Transverse colon (tissue), 4 donors: ENCODE measurements around the gene INTS3. TPM values are rescaled to one million over a fixed set of nuclear protein-coding genes. Genes with fewer than 3 reads are reported as not detected.

Experiments
- DNase-seq: peaks from one replicate; pipeline ENCODE4 v3.0.0-alpha.2; 2019
- H3K27ac ChIP-seq, 4 donors: fragments of 200-600 bp; sonication (generic); 2 replicates each; pipeline ENCODE4 v1.5.1; 2016 to 2018; ENCODE audit warnings: inconsistent platforms in 4 of 4
- H3K27me3 ChIP-seq: fragments of 200-600 bp; sonication (generic); 2 replicates; pipeline ENCODE4 v1.5.1; 2017; ENCODE audit warnings: inconsistent platforms
- H3K36me3 ChIP-seq, 4 donors: fragments of 200-600 bp; sonication (generic); 2 replicates each; pipeline ENCODE4 v1.5.1; 2017 to 2019; ENCODE audit warnings: inconsistent platforms in 4 of 4
- H3K4me1 ChIP-seq, 4 donors: fragments of 200-600 bp; sonication (generic); 2 replicates each; pipeline ENCODE4 v1.5.1; 2017 to 2020; ENCODE audit warnings: inconsistent platforms in 4 of 4
- H3K4me3 ChIP-seq, 4 donors: fragments of 200-600 bp; sonication (generic); 1 replicate in 1 of 4; 2 replicates in 3 of 4; pipeline versions ENCODE4 v1.5.1 to v1.6.1; 2017 to 2019; ENCODE audit warnings: inconsistent platforms in 4 of 4
- H3K9me3 ChIP-seq, 2 donors: fragments of 200-600 bp; sonication (generic); 2 replicates each; pipeline ENCODE4 v1.5.1; 2017 to 2019; ENCODE audit warnings: inconsistent platforms in 2 of 2
- CTCF ChIP-seq, 5 experiments: fragments of 200-600 bp in 3 of 5; fragments of 450-650 bp in 2 of 5; sonication (generic) in 3 of 5; IDR thresholded peaks; 1 replicate in 2 of 5; 2 replicates in 3 of 5; pipeline ENCODE4 v1.5.1; 2016 to 2017; ENCODE audit warnings: antibody characterized with exemption in 5 of 5, inconsistent platforms in 3 of 5, mild to moderate bottlenecking in 2 of 5, moderate library complexity in 1 of 5
- EP300 ChIP-seq: sonication (generic); formaldehyde crosslinking; IDR thresholded peaks from one replicate; pipeline ENCODE4 v1.6.1; 2017; ENCODE audit warnings: antibody characterized with exemption, low read depth
- POLR2A ChIP-seq: fragments of 450-650 bp; IDR thresholded peaks from one replicate; pipeline ENCODE4 v1.6.1; 2016; ENCODE audit warnings: antibody characterized with exemption, mild to moderate bottlenecking, moderate library complexity
- POLR2AphosphoS5 ChIP-seq, 3 donors: sonication (generic); formaldehyde crosslinking; IDR thresholded peaks; one replicate each; pipeline ENCODE4 v1.6.1; 2016; ENCODE audit warnings: antibody characterized with exemption in 3 of 3
- WGBS, 2 donors: methylation state at CpG; one replicate each; pipeline ENCODE4 v1.1.5; 2018; ENCODE audit warnings: low coverage in 1 of 2; 5-methylcytosine and 5-hydroxymethylcytosine counted together
- in situ Hi-C, 4 donors: fragments of 200-750 bp; cut with MboI; loops; one replicate each; pipeline versions ENCODE4 v1.15.0 to v1.15.1; 2017; ENCODE audit warnings: low sequenced_read_pairs in 3 of 4, low pct_ligation_motif_present in 1 of 4, low pct_unique_long_range_greater_than_20kb in 1 of 4
- intact Hi-C: fragments of 100-400 bp; cut with DNase I; formaldehyde crosslinking; loops from one replicate; pipeline ENCODE4 v1.15.1; 2023; ENCODE audit warnings: low total_unique reads
- total RNA-seq, 4 donors: library from RNA; depleted of rRNA; stranded (reverse); fragments of >200 nt; gene quantifications; one replicate each; pipeline ENCODE4 v1.1.0, GENCODE V29; 2016

The INTS3 gene
- total RNA-seq, 4 donors from 2014 or later, result 26.1 to 35.6 (median 28.0) TPM

- TF ChIP-seq EP300 (no peak), POLR2A (no peak), CTCF (IDR thresholded peaks at IDR 0.05) (no peak), POLR2AphosphoS5 (IDR thresholded peaks at IDR 0.05) (no peak)
- WGBS, 2 donors, result 65% methylated on average over 3 of the region's 3 CpGs; no CpG with 5 or more reads in 1 of the 2 donors
- no peak overlapping the region for H3K4me3 ChIP-seq
- H3K36me3 ChIP-seq, result no peaks in the 10 kb centered on the region
- intact Hi-C loops (no loop called here), in situ Hi-C loops (loop anchor here in 2 of 4 donors (10.0 kb wide), 2 partner anchors 186 to 196 kb away; partner anchors contain the start of genes RAB13 (in 1 of the 2) and RPS27 (in 1 of the 2))
- no peaks in the 10 kb centered on the region for H3K27me3 ChIP-seq
- DNase-seq, result no peak
- no peak overlapping the region for H3K27ac ChIP-seq
- H3K4me1 ChIP-seq, result peaks cover 0 to 5% (median 1%) of the 10 kb centered on the region in 4 donors
- H3K9me3 ChIP-seq, result no peaks in the 10 kb centered on the region
These were observed 70.6 kb downstream of the INTS3 start for GRCh38 chr1:153798468-153798780.

DNA sequence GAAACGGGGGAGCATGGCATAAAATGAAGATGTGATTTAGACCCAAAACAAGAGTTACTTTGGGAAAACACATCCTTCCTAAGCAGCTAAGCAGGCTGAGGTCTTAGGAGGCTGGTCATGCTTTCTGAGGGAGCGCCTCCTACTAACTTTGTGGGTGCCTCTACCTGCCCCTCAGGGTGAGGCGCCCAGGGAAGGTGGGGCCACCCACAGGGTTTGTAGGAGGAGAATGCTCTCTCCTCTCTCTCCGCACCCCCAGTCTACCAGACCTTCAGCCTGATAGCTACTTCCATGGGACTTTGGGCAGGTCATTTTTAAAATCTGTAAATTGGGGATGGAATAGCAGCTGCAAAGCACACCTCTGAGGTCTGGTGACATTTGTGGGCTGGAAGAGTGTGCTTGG lies 71.2 kb downstream of the INTS3 start:
- 60 to 89% methylated on average over 1 to 4 of the region's 4 CpGs for WGBS, 2 donors
- DNase-seq, result no peak
- Histone ChIP-seq H3K27ac (no peak overlapping the region), H3K36me3 (no peaks in the 10 kb centered on the region), H3K27me3 (no peaks in the 10 kb centered on the region), H3K4me3 (no peak overlapping the region), H3K9me3 (no peaks in the 10 kb centered on the region), H3K4me1 (peaks cover 0 to 5% (median 2%) of the 10 kb centered on the region in 4 donors)
- TF ChIP-seq EP300 (no peak), CTCF (IDR thresholded peaks at IDR 0.05) (no peak), POLR2AphosphoS5 (IDR thresholded peaks at IDR 0.05) (no peak), POLR2A (no peak)
- intact Hi-C loops (no loop called here), in situ Hi-C loops (loop anchor here in 2 of 4 donors (10.0 kb wide), 2 partner anchors 186 to 196 kb away; partner anchors contain the start of genes RAB13 (in 1 of the 2) and RPS27 (in 1 of the 2))

DNA sequence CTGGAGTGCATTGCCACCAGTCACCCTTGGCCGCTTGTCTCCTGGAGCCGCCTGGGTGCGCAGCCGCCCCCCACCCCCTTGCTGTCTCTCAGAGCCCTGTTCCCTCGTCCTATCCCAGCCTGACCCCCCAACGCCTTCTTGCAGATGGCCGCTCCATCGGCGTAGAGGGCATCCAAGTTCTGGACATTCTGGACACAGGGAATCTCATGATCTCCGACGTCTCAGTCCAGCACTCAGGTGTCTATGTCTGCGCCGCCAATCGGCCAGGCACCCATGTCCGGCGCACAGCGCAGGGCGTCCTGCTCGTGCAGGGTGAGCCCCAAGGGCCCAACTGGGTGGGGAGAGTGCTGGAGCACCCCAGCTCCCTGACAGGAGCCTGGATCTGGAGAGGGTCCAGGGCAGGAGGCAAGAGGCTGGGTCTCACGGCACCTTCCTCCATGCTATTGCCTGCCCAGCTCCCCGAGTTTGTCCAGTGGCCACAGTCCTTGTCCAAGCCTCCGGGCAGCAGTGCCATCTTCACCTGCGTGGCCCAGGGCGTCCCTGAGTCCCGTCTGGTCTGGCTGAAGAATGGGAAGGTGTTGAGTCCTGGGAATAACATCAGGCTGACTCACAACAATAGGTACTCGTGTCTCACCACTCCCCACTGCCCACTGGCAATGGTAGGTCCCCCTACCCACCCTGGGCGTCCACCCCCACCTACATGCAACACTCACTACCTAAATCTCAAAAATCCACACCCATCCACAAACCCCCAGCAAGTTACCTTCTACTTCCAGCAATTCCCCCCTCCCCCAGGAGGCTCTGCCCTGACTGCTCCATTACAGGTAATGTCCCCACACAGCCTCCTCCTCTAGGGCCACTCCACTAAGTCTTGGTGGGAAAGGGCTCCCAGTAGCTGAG lies 72.0 kb downstream of the INTS3 start:
- Histone ChIP-seq H3K4me1 (peaks cover 0 to 10% (median 2%) of the 10 kb centered on the region in 4 donors), H3K36me3 (no peaks in the 10 kb centered on the region), H3K4me3 (no peak overlapping the region), H3K9me3 (no peaks in the 10 kb centered on the region), H3K27me3 (no peaks in the 10 kb centered on the region), H3K27ac (no peak overlapping the region)
- DNase-seq, result no peak
- 93% methylated on average over 26 of the region's 27 CpGs; no CpG with 5 or more reads in 1 of the 2 donors for whole genome bisulfite sequencing, 2 donors
- in situ Hi-C loops (loop anchor here (5.0 to 25.0 kb wide), 5 partner anchors 112 to 195 kb away; partner anchors contain the start of genes DENND4B (in 2 of the 4), GATAD2B (in 1 of the 4), RAB13 (in 1 of the 4) and RPS27 (in 1 of the 4)), intact Hi-C loops (no loop called here)
- TF ChIP-seq EP300 (no peak), POLR2AphosphoS5 (IDR thresholded peaks at IDR 0.05) (no peak), POLR2A (no peak), CTCF (IDR thresholded peaks at IDR 0.05) (no peak)

DNA sequence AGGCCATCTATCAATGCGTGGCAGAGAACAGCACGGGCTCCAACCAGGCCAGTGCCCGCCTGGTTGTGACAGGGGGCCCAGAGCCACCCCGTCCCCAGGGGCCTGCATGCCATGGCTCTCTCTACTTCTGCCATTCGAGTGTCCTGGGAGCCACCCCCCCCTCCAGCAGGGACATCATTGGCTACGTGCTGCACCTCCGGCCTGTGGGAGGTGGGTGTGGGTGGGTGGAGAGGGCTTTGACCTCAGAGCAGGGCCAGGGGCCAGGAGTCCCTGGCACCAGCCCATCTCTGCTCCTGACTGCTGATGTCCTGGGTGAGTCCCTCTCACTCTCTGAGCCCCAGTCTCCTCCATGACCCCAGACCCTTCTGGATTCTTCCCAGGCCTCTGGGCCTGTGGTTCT lies 72.7 kb downstream of the INTS3 start:
- no peak overlapping the region for H3K4me3 ChIP-seq
- TF ChIP-seq EP300 (no peak), POLR2AphosphoS5 (IDR thresholded peaks at IDR 0.05) (no peak), POLR2A (no peak)
- H3K9me3 ChIP-seq, result no peaks in the 10 kb centered on the region
- no peaks in the 10 kb centered on the region for H3K27me3 ChIP-seq
- in situ Hi-C loops (loop anchor here (5.0 to 25.0 kb wide), 3 partner anchors 112 to 182 kb away; partner anchors contain the start of genes DENND4B (in 2 of the 4) and GATAD2B (in 1 of the 4)), intact Hi-C loops (no loop called here)
- DNase-seq, result no peak
- no peak overlapping the region for H3K27ac ChIP-seq
- peaks cover 0 to 11% (median 3%) of the 10 kb centered on the region in 4 donors for H3K4me1 ChIP-seq
- no peaks in the 10 kb centered on the region for H3K36me3 ChIP-seq
- WGBS, 2 donors, result 85% methylated on average over 7 of the region's 7 CpGs; no CpG with 5 or more reads in 1 of the 2 donors
